ENCODE data around the gene YARS1.

The YARS1 gene

DNA sequence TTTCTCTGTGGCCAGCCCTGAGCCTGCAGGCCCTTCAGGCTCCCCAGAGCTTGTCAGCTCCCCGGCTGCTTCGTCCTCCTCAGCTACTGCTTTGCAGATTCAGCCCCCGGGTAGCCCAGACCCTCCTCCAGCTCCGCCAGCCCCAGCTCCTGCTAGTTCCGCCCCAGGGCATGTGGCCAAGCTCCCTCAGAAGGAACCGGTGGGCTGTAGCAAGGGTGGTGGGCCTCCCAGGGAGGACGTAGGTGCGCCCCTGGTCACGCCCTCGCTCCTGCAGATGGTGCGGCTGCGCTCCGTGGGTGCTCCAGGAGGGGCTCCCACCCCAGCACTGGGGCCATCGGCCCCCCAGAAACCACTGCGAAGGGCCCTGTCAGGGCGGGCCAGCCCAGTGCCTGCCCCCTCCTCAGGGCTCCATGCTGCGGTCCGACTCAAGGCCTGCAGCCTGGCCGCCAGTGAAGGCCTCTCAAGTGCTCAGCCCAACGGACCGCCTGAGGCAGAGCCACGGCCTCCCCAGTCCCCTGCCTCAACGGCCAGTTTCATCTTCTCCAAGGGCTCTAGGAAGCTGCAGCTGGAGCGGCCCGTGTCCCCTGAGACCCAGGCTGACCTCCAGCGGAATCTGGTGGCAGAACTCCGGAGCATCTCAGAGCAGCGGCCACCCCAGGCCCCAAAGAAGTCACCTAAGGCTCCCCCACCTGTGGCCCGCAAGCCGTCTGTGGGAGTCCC is 45.4 kb downstream of the YARS1 start:
- H3K79me2 ChIP-seq (ENCODE audit: control insufficient read depth, low read length) = no peaks in the 10 kb centered on the region
- H3F3A ChIP-seq (ENCODE audit: control insufficient read depth, insufficient read depth) = peaks cover 8% of the 10 kb centered on the region; the same call in 1 of the 2 replicates
- H3K4me2 ChIP-seq (ENCODE audit: low read length) = no peak overlapping the region
- peaks cover 32% of the 10 kb centered on the region for H3K36me3 ChIP-seq (ENCODE audit: control insufficient read depth, low read length)
- TF ChIP-seq, protein P1, sequence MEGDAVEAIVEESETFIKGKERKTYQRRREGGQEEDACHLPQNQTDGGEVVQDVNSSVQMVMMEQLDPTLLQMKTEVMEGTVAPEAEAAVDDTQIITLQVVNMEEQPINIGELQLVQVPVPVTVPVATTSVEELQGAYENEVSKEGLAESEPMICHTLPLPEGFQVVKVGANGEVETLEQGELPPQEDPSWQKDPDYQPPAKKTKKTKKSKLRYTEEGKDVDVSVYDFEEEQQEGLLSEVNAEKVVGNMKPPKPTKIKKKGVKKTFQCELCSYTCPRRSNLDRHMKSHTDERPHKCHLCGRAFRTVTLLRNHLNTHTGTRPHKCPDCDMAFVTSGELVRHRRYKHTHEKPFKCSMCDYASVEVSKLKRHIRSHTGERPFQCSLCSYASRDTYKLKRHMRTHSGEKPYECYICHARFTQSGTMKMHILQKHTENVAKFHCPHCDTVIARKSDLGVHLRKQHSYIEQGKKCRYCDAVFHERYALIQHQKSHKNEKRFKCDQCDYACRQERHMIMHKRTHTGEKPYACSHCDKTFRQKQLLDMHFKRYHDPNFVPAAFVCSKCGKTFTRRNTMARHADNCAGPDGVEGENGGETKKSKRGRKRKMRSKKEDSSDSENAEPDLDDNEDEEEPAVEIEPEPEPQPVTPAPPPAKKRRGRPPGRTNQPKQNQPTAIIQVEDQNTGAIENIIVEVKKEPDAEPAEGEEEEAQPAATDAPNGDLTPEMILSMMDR (IDR thresholded peaks at IDR 0.05; ENCODE audit: low read depth, low read length, poor library complexity, severe bottlenecking) = no peak
- TF ChIP-seq EZH2phosphoT487 (IDR thresholded peaks at IDR 0.05; ENCODE audit: borderline replicate concordance, low read length) = no peak
- H3K4me1 ChIP-seq (ENCODE audit: control insufficient read depth, low read length) = peaks cover 6% of the 10 kb centered on the region; the same call in 1 of the 2 replicates
- no peak overlapping the region for H3K27ac ChIP-seq (ENCODE audit: low read depth, low read length)
- no peaks in the 10 kb centered on the region for H3K27me3 ChIP-seq (ENCODE audit: control insufficient read depth, low read length)
- no peaks in the 10 kb centered on the region for H3K9me2 ChIP-seq (replicated peaks; ENCODE audit: control insufficient read depth, low read length)
- H3K9me3 ChIP-seq (ENCODE audit: control insufficient read depth, insufficient read depth, low read length) = no peaks in the 10 kb centered on the region
- no peak overlapping the region for H3K4me3 ChIP-seq (ENCODE audit: low read length)
- H4K20me1 ChIP-seq (ENCODE audit: control insufficient read depth, insufficient read depth, low read depth, low read length) = no peaks in the 10 kb centered on the region

DNA sequence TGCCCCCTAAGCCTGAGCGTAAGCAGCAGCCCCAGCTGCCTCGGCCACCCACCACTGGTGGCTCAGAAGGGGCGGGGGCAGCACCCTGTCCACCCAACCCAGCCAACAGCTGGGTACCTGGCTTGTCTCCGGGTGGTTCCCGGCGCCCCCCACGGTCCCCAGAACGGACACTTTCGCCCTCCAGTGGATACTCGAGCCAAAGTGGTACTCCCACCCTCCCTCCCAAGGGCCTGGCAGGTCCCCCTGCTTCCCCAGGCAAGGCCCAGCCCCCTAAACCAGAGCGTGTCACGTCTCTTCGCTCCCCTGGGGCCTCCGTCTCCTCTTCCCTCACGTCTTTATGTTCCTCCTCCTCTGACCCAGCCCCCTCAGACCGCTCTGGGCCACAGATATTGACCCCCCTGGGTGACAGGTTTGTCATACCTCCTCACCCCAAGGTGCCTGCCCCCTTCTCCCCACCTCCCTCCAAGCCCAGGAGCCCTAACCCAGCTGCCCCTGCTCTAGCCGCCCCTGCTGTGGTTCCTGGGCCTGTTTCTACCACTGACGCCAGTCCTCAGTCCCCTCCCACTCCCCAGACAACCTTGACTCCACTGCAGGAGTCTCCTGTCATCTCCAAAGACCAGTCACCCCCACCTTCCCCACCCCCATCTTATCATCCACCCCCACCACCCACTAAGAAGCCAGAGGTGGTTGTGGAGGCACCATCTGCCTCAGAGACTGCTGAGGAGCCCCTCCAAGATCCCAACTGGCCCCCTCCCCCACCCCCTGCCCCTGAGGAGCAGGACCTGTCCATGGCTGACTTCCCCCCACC is 46.2 kb downstream of the YARS1 start:
- H3F3A ChIP-seq (ENCODE audit: control insufficient read depth, insufficient read depth) = peaks cover 8% of the 10 kb centered on the region; the same call in 1 of the 2 replicates
- H3K27ac ChIP-seq (ENCODE audit: low read depth, low read length) = no peak overlapping the region
- H3K79me2 ChIP-seq (ENCODE audit: control insufficient read depth, low read length) = no peaks in the 10 kb centered on the region
- H3K36me3 ChIP-seq (ENCODE audit: control insufficient read depth, low read length) = peaks cover 25% of the 10 kb centered on the region
- no peak overlapping the region for H3K4me3 ChIP-seq (ENCODE audit: low read length)
- H3K9me3 ChIP-seq (ENCODE audit: control insufficient read depth, insufficient read depth, low read length) = no peaks in the 10 kb centered on the region
- no peaks in the 10 kb centered on the region for H4K20me1 ChIP-seq (ENCODE audit: control insufficient read depth, insufficient read depth, low read depth, low read length)
- TF ChIP-seq EZH2phosphoT487 (IDR thresholded peaks at IDR 0.05; ENCODE audit: borderline replicate concordance, low read length) = no peak
- TF ChIP-seq, protein P1 (IDR thresholded peaks at IDR 0.05; ENCODE audit: low read depth, low read length, poor library complexity, severe bottlenecking) = no peak
- no peak overlapping the region for H3K4me2 ChIP-seq (ENCODE audit: low read length)
- no peaks in the 10 kb centered on the region for H3K9me2 ChIP-seq (replicated peaks; ENCODE audit: control insufficient read depth, low read length)
- peaks cover 6% of the 10 kb centered on the region; the same call in 1 of the 2 replicates for H3K4me1 ChIP-seq (ENCODE audit: control insufficient read depth, low read length)
- no peaks in the 10 kb centered on the region for H3K27me3 ChIP-seq (ENCODE audit: control insufficient read depth, low read length)

DNA sequence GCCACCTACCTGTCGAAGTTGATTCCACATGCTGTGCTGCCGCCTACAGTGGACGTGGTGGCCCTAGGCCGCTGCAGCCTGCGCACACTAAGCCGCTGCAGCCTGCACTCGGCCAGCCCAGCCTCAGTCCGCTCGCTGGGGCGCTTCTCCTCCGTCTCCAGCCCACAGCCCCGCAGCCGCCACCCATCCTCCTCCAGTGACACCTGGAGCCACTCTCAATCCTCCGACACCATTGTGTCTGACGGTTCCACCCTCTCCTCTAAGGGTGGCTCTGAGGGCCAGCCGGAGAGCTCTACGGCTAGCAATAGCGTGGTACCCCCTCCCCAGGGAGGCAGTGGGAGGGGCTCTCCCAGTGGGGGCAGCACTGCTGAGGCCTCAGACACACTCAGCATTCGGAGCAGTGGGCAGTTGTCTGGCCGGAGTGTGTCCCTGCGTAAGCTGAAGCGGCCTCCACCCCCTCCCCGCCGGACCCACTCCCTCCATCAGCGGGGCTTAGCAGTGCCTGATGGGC is 46.9 kb downstream of the YARS1 start:
- Histone ChIP-seq H4K20me1 (ENCODE audit: control insufficient read depth, insufficient read depth, low read depth, low read length) (no peaks in the 10 kb centered on the region), H3K4me1 (ENCODE audit: control insufficient read depth, low read length) (peaks cover 6% of the 10 kb centered on the region; the same call in 1 of the 2 replicates), H3K79me2 (ENCODE audit: control insufficient read depth, low read length) (no peaks in the 10 kb centered on the region), H3F3A (ENCODE audit: control insufficient read depth, insufficient read depth) (peaks cover 4% of the 10 kb centered on the region; the same call in 1 of the 2 replicates), H3K9me2 (replicated peaks; ENCODE audit: control insufficient read depth, low read length) (no peaks in the 10 kb centered on the region), H3K27ac (ENCODE audit: low read depth, low read length) (no peak overlapping the region), H3K4me2 (ENCODE audit: low read length) (no peak overlapping the region), H3K9me3 (ENCODE audit: control insufficient read depth, insufficient read depth, low read length) (no peaks in the 10 kb centered on the region), H3K27me3 (ENCODE audit: control insufficient read depth, low read length) (no peaks in the 10 kb centered on the region), H3K4me3 (ENCODE audit: low read length) (no peak overlapping the region), H3K36me3 (ENCODE audit: control insufficient read depth, low read length) (peaks cover 19% of the 10 kb centered on the region)
- TF ChIP-seq EZH2phosphoT487 (IDR thresholded peaks at IDR 0.05; ENCODE audit: borderline replicate concordance, low read length) = no peak
- TF ChIP-seq, protein P1 (IDR thresholded peaks at IDR 0.05; ENCODE audit: low read depth, low read length, poor library complexity, severe bottlenecking) = no peak
